GM12865 (cell line): Measurements from ENCODE around the gene C8B.

ENCODE experiments used
- DNase-seq: peaks from one replicate; pipeline ENCODE4 v3.0.0; 2010; ENCODE audit warnings: low read depth
- H3K4me3 ChIP-seq: 2 replicates; pipeline ENCODE4 v1.5.1; 2011; ENCODE audit warnings: mild to moderate bottlenecking, low read depth, low read length, control low read depth
- CTCF ChIP-seq: IDR thresholded peaks from 2 replicates; pipeline ENCODE4 v1.5.1; 2011; ENCODE audit warnings: low read length, control low read depth, low read depth, inconsistent platforms; ENCODE audit not compliant: insufficient read depth; ENCODE audit errors: missing control alignments

The C8B gene

GRCh38 chr1:56938646-56939045 is 27.2 kb downstream of the C8B start:
- no peak for DNase-seq
- H3K4me3 ChIP-seq: no peak overlapping the region
- TF ChIP-seq CTCF: no peak

DNA sequence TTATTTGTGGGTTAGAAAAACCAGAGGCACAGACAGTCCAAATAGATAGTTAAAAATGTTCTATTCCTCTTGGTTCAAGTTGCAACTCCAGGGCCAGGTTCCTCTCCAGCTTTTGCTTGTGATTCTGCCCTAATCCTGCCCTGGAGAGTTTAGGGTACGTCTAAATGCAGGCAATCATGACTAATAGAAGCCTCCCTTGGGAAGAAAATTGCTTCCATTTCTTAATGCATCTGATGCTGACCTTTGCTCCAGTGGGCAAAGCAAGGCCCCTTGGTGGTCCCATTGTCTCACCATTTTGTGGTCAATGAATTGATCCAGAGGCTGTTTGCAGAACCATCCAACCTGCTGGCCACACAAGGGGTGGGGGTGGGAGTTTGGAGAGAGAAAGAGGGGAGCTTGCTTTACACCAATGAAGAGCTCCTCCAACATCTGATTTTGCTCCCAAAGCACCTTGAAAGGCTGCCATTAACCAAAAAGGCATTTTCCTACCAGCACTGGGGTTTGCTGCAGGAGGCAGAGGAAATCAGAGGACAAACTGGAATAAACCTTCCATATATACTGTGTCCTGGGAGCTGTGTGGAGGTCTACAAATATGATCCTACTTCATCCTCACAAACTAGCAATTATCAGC is 31.3 kb downstream of the C8B start:
- no peak overlapping the region for H3K4me3 ChIP-seq
- no peak for DNase-seq
- no peak for TF ChIP-seq CTCF

DNA sequence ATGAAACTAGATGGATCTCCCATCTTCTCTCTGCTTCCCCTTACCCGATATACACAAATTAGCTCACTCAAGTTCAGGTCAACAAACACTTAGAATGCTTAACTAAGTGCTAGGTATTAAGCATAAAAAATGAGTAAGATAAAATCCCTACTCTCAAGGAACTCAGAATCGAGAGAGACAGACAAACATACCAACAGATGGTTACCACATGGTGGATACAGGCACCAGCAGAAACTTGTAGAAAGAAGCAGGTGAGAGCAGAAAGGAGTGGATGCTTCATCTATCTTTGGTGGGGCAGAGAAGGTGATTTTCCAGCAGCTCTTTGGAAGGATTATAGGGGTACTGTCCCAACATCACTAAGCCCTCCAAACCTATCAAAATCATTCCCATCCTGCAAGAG is 32.2 kb downstream of the C8B start:
- DNase-seq: no peak
- TF ChIP-seq CTCF: no peak
- no peak overlapping the region for H3K4me3 ChIP-seq

DNA sequence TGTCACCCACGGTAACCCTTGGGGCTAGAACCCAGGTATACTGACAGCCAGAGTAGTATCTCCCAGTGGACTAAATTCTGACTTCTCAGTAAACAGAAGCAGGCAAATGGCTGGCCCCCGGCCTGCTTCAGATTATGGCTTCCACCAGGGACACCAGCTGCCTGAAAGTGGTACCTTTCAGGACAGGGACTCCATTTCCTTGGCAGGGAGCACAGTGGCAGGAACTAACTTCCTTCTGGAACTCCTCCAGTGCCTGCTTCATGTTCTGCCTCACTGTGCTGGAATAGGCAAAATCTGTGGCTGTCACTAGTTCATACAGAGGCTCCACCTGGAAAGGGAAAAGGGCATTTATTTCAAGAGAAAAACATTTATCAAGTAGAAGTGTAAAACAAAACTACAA is 32.7 kb downstream of the C8B start:
- TF ChIP-seq CTCF: no peak
- no peak for DNase-seq
- H3K4me3 ChIP-seq: no peak overlapping the region

GRCh38 chr1:56931686-56932085 is 34.1 kb downstream of the C8B start:
- no peak for DNase-seq
- no peak overlapping the region for H3K4me3 ChIP-seq
- TF ChIP-seq CTCF: no peak

- H3K4me3 ChIP-seq: no peak overlapping the region
- TF ChIP-seq CTCF: no peak
- no peak for DNase-seq
Measured at GRCh38 chr1:56931211-56931610, 34.6 kb downstream of the C8B start.

DNA sequence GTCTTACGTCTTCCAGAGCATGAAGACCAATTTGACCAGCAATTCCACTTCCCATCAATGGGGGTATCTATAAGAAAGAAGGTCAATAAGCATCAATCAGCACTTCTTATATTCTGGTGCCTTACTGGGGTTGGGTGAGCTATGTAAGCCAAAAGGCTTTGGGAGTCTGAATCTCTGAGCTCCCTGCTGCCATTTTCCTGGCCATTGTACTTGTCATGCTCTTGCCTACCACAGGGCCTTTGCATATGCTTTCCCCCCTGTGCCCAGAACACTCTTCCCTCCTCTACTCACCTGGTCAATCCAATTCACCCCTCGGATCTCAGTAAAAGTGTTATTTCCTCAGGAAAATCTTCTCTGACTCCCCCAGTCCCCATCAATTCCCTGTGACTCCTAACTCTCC is 36.3 kb downstream of the C8B start:
- H3K4me3 ChIP-seq: no peak overlapping the region
- no peak for DNase-seq
- TF ChIP-seq CTCF: no peak
